HG03060 (cell line): Measurements from ENCODE around the gene SEC31B.

Experiments
- ATAC-seq: cut with Tn5 transposase; IDR thresholded peaks from one replicate; pipeline ENCODE4 v1.9.1; 2021; ENCODE audit warnings: low read depth, moderate number of reproducible peaks; ENCODE audit not compliant: unreplicated experiment

SEC31B gene

DNA sequence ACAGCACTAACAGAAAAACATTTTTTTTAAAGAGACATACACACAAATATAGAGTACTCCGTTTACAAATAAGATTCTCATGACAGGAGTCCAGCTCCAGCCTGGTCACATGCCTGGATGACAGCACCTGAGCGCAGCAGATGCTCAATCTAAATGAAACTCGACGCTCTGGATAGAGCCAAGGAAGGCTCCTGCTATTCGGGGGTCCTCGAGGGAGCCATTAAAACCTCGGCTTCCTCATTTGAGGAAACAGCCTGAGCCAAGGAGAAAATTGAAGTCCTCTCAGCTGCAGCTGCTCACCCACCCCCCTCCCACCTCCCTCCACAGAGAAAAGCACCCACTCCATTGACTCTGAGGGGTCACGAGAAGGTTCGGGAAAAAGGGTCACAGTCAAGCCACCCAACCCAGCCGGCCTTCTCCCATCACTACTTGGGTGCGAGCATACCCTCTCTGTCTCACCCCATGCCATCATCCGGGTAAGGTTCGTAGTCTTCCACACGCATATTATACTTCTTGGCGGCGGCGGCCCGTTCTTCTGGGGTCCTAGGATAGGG, 9.3 kb upstream of the SEC31B start:
- ATAC-seq: no peak

DNA sequence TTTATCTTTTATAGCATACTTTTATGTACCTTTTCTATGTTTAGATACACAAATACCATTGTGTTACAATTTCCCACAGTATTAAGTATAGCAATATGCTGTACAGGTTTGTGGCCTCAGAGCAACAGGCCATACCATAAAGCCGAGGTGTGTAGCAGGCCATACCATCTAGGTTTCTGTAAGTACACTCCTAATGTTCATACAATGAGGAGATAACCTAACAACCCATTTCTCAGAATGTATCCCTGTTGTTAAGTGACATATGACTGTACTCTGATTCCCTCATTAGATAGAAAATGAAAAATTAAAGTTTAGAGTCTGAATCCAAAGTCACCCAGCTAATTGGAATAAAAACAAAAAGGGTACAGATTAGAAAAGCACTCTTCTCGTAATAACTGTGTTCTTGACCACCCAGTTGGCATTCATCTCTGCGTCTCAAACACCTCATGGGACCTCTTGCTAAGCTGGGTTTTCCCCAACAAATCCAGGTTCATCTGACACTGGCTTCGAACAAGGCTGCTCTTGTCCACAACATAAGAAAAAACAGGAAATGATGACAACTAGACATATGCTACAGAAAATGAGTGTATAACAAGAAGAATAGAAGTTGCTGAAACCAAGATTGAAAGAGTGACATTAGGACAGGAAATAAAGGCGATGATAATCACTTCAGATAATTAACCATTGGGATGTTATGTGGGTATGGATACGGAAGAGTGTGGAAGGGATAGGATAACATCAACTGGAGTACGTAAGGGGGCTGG, 8.6 kb upstream of the SEC31B start:
- ATAC-seq: no peak

DNA sequence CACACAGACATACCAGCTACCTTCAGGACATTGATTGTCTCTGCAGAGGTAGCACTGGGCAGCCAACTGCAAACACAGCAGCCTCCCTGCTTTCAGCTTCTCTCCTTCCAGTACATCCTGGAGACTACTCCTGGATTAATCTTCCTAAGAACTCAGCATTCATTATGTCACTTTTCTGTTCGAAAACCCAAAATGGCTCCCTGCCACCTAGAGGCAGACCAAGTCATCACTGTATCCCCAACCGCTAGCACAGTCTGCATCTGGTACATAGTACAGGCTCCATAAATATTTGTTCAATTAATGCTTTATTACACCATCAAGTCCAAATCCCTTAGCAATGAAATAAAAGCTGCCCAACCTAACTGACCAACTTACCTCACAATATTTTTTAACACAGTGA, 5.0 kb upstream of the SEC31B start:
- no peak for ATAC-seq

DNA sequence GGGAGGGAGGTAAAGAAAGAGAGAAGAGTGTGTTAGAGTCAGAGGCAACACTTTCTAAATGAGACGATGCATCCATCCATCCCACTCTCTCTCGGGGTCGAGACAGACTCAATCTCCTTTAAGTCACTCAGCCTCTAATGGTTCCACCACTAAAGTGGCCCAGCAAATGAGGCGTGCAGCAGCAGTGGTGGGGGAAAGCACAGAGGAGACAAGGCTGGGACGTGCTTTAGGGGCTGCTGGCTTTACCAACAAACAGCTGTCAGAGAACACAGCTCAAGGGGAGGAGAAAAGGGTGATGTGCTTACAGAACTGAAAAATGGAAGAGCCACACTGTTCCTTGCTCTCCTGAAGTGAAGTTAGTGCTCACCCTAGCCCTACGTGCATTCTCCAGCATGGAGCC, 4.5 kb upstream of the SEC31B start:
- ATAC-seq: no peak

DNA sequence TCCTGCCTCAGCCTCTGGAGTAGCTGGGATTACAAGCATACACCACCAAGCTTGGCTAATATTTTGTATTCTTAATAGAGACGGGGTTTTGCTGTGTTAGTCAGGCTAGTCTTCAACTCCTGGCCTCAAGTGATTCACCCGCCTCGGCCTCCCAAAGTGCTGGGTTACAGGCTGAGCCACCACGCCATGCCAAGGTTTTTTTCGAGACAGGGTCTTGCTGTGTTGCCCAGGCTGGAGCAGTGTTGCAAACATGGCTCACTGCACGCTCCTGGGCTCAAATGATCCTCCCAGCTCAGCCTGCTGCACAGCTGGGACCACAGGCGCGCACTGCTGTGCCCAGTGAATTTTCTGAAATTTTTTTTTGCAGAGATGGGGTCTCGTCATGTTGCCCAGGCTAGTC, 3.3 kb upstream of the SEC31B start:
- ATAC-seq: no peak

DNA sequence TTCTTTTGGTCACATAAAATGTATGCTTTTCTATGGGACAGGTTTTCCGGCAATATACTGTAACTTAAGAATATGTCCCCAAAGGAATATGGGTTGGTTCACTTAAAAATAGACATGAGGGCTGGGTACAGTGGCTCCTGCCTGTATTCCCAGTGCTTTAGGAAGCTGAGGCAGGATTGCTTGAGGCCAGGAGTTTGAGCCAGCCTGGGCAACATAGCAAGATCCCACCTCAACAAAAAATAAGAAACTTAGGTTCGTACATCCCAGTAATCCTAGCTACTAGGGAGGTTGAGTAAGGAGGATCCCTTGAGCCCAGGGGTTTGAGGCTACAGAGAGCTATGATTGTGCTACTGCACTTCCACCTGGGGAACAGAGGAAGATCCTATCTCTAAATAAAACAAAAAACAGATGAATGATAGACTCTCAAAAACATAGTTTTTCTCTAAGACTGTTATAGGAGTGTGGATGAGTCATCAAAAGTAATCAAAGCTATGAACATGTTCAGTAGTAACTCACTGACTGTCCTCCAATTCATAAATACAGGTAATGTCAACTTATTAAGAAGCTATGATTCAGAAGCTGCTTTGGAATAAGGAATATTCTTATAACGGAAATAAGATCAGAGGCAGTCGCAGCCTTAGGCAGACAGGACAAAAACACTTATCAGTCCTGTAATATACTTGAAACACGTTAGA, 2.6 kb upstream of the SEC31B start:
- no peak for ATAC-seq

DNA sequence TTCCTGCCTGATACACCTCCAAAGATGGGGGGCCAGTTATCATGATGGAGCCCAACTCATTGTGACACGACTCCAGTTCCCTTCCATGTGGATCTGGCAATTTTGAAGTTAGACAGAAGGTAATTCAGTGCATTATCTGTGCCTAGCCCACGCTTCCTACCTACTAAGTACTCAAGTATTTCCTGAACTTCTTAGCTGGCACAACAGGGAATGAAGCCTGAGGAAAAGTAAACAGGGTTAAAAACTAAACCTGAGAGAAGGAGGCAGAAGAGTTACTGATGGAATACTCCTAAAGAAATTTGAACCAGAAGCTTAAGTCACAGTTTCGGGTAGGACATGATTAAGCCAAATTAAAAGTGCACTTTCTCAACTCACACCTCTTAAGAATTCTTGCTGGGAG, 1.1 kb upstream of the SEC31B start:
- ATAC-seq: no peak

DNA sequence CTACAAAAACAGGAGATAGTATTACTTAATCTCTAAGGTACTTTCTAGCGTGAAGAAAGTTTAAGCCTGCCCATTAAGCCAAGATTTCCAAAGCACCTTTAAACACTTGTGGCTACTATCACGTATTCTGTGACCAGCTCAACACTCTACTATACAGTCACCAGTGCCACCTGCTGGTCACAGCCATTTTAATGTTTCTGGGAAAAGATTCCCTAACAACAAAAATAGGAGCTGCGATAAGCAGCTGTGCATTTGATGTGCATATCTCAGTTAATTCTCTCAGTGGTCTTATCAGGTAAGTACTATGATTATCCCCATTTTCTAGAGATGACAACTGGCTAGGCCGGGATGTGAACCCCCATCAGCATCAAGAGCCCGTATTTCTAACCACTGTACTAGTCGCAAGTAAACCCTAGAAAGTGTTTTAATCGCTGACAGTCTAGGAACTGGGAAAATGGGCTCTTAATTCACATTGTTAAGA, 860 bp downstream of the SEC31B start:
- ATAC-seq: no peak

DNA sequence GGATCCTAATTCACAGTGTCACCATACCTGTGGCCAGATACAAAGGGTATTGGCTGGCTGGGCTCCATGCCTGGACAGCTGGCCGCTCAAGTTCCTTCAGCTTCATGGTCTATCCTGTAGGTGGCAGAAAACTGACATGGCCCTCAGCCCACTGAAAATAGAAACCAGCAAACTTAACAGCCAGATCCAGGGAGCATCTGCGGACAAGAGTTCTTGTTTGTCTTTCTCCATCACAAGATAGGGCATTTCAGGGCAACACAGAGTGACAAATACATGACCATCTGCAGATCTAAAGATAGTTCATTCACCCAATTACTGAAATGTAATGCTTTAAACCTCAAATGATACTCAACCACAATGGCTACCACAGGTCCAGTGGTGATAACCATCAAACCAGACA, 2.8 kb downstream of the SEC31B start:
- ATAC-seq: no peak

DNA sequence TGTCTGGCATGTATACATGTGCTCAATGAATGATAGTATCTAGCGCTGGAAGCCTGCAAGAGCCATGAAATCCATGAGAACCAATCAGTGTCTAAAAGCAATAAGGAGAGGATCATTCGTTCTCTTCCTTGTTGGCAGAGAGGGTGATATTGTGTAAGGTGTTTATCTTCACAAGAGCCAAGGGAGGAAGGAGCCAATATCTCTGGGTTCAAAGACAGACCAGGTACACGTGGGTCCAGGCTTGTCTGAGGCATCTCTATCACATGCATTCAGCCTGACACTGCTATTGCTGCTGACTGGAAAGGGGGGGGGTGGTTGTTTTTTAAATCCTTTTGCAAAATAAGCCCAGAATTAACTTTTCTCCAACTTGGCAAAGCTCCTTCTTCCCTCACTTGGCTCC, 4.0 kb downstream of the SEC31B start:
- no peak for ATAC-seq

DNA sequence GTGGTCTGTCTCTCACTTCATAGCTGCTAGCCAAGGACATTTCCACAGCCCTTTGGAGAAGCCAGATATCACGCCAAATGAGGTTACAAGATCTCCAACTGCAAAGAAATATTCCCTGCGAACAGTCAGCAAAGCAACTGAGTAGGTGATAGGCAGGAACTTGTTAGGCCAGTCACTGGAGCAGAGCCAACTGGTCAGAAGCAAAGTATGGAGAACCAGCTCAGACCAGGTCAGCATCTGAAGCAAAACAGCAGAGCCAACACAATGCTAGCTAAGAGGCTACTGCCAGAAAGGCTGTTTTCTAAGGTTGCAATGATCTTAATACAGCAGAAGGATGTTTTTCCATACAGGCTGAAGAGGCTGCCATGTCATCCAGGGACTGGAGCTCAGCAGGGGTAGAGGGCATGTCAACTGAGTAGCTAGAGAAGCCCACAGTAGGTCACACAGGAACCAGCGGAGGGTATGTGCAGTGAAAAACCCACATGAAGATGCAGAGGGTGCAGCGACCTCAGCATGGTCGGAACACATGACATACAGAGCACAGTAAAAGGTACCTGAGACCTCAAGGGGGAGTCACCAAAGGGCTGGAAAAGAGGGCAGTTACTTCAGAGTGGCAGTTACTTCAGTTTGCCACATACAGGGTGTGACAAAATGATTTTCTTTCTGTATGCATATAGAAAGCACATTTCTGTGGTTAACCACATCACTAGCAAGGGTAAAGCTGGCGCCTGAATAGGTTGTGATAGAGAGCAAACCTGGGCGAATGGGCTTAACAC, 8.9 kb downstream of the SEC31B start:
- ATAC-seq: no peak

DNA sequence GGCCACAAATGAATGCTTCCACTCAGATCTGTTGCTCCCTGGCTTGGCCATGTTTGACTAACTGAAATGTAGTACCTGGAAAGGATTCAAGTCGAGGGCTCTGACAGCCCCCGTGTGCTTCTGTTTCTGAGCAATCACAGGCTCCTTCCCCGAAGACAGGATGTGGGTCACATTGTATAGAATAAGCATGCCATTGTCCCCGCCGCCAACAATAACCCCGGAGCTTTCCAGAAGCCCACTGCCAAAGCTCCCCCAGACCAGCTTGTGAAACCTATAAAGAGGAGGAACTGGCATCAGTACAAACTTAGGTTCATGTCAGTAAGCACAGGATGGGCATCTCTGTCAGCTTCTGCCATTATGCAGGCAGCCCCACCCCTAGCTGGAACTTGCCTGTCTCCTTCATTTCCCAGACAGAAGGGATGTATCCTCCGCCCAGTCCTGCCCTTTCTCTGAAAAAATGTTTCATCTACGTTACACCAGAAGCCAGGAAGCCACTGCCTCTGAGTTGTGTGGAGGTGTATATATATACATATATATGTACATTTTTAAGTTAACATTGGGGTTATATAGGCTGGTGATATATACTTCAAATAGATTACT, 10.3 kb downstream of the SEC31B start:
- no peak for ATAC-seq

DNA sequence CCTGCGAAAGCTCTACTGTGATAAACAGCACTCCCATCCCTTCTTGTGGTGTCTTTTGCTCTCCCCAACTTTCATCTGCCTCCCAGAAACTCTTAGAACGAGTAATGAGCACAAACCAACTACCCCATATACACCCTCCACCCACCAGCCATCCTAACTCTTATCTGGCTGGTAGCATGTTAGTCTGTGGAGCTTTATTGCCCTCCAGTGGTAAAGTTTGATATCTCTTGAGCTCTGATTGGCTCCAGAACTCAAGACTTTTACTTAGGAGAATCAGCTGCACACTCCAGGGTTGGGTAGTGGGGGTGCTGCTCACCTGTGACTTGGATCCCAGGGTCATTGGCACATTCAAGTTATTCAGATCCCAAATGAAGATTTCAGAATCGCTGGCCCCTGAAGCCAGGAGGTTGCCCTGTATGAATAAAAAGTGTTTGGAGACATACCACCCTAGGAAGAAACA, 10.9 kb downstream of the SEC31B start:
- no peak for ATAC-seq

DNA sequence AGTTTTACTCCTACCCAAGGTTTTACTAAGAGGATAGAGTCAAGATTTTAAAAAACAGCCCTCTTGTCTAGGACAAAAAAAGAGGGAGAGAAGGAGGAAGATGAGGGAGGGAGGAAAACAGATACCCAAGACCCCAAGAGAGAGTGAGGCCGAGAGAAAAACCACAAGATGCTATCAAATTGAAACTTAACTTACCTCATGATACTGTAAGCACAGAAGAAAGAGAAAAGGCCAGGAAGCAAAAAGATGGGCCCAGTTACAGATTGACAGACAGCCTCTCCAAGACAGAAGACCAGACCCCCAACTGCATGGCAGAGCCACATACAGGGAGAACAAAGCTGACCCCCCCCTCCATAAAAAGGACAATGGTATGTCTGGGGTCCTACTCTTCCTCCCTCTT, 11.4 kb downstream of the SEC31B start:
- no peak for ATAC-seq

DNA sequence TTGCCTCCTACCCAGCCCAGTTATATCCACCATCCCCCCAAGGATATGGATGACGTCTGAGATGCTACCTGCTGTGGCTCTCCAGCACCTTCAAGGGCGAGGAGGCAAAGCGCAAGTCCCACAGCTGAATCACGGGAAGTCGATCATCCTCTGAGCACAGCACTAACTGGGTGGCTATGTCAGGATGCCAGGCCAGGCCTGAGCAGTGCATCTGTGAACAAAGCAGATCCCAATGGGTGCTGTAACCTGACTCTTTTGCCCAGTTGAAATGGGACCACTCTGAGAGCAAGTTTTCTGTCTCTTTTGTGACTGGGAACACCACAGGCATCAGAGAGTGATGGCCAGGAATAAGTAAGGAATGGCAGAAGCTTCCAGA, 12.3 kb downstream of the SEC31B start:
- ATAC-seq: no peak

DNA sequence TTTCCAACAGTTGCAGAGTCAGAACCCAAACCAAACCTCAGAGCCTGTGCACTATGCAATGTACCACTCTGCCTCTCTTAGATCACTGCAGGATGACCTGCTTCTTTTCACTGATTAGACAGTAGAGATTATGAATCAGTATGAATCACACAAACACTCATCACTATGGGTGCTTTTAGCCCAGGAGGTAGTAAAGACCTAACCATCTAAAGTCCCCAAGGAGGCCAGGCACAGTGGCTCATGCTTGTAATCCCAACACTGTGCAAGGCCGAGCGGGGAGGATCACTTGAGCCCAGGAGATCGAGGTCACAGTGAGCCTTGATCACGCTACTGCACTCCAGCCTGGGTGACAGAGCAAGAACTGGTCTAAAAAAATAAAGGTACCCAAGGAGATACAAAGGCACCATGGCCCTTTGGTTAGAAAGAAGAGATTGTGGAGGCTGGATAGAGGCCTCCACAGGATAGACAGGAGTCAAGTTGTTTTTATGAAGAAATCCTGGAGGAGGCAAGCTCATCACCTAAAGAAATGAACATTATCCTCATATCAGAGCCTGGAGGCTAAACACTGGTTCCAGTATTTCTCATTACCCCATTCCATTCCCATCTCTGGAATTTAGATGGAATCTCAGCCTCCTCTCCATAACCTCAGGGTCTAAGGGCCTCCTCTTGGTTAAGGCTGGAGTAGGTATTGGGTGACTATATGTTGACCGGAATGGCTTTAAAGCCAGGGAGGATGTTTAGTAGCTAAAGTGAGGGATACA, 12.9 kb downstream of the SEC31B start:
- no peak for ATAC-seq

DNA sequence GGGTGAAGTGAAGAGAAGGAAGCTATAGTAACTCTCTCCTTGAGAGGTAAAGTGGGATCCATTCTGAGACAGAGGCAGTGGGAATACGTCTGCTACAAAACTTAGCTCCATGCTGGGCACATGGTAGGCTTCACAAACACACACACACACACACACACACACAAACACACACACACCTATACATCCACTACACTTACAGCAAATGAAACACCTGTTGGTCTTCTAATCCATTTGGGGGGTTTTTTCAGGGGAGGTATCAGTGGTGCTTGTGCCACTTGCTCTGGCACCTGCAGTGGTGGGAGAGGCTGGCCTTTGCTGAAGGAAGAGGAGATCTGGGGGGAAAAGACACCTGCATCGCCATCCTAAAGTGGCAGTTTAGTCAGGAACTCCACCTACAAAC, 14.5 kb downstream of the SEC31B start:
- ATAC-seq: no peak

DNA sequence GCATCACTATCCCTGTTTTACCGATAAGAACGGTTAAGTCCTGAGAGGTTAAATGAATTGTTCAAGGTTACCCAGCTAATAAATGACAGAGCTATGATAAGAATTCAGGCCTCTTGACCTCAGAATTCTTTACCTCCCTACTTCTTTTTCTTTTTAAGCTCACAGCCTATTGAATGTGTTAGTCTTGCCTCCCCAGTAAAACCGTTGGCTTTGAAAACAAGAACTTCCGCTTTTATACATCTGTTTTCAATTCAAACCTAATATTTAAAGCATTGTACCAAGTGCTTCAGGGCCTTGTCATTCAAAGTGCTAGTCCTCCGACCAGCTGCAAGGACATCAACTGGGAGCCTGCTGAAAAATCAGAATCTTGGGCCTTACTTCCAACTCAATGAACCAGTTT, 15.6 kb downstream of the SEC31B start:
- no peak for ATAC-seq

DNA sequence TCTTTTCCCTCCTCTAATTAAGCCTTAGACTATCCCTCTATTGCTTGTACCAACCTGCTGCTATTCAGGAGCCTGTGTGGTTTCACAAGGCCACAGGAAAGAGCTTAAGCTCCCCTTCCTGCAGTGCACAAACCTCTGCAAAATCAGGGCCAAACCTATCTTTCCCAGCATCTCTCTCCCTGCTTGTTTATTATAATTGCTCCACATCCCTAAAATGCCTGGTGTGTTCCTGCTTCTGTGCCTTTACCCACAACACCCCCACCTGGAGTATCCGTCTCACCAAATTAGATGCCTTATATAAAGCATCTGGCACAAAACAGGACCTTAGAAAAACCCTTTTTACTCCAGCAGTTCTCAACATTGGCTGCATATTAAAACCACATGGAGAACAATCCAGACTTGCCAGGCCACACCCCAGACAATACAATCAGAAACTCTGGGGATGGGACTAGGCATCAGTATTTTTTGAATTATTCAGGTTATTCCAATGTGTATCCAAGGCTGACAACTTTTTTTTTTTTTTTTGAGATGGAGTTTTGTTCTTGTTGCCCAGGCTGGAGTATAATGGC, 16.7 kb downstream of the SEC31B start:
- ATAC-seq: no peak

DNA sequence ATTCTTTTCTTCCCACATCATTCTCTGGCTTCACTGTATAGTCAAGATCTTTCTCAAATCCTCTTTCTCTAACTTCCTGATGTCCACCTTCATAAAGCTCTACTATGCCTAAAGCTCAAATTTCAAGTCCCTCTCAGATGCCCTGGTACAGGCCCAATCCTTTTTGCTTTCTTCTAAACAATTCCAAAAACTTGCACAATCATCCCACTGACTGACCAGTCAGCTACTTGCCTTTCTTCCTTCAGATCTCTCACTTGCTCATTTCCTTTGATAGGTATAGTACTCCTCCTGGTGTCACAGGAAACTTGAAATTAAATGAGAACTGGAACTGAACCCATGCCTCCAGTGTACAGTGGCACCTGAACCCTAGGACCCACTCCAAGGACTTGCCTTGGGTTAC, 18.2 kb downstream of the SEC31B start:
- ATAC-seq: no peak
